Activated CD8-positive, alpha-beta memory T cell treated with anti-CD3 and anti-CD28 coated beads for 1 hour (primary cell): ENCODE measurements around the gene PLEKHM2.

Experiments used
- DNase-seq, 2 donors: peaks; one replicate each; pipeline ENCODE4 v3.0.0-alpha.2; 2020; ENCODE audit warnings: low read depth in 1 of 2; ENCODE audit errors: extremely low read depth in 1 of 2

Gene PLEKHM2

DNA sequence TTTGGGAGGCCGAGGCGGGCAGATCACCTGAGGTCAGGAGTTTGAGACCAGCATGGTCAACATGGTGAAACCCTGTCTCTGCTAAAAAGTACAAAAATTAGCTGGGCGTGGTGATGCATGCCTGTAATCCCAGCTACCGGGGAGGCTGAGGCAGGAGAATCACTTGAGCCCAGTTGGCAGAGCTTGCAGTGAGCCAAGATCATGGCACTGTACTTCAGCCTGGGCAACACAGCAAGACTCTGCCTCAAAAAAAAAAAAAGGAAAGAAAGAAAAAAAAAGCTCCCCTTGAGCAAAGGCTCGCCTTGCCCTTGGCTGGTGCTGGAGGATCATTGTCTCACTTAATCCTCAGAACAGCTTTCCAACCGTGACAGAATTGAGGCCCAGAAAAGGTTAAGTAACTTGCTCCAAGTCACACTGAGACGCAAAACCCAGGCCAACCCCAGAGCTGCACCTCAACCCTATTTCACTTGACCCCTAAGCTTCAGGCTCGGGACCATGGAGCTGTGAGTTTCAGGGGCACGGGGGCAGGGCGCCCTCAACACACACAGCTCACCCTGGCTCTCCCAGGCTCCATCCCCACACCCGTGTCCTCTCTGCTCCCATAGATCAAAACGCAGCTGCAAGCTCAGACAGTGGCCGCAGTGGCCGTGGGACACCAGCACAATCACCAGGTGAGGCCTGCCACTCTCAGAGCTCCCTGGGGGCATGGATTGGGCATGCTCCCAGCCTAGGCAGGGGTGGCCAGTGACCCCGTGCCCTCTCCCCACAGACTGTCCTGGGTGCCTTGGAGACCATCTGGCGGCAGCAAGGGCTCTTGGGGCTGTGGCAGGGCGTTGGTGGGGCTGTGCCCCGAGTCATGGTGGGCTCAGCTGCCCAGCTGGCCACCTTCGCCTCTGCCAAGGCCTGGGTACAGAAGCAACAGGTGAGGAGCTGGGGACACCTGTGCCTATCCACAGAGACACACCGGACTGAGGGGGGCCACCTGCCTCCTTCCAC lies 53.5 kb downstream of the PLEKHM2 start:
- DNase-seq = no peak

DNA sequence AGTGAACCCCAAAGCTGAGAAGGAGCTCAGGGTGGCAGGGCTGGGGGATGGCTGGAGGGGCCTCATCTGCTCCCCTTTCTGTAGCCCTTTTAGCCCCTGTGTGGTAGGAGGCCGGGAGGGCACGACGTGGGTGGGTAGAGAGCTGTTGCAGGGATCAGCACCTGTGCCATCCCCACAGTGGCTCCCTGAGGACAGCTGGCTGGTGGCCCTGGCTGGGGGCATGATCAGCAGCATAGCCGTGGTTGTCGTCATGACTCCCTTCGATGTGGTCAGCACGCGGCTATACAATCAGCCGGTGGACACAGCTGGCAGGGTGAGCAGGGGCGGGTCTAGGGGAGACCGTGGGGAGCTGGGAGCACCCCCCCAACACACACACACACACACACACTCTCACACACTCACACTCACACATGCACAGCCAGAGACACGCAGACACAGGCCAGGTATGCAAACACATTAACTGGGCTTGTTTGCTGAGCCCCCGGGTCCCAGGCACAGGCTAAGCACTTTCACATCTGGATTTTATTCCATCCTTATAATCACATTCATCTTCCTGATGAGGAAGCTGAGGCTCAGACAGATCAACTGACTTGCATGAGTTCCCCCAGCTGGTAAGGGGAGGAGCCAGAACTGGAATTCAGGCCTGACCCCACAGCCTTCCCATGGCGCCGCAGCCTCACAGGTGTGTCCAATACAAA lies 54.4 kb downstream of the PLEKHM2 start:
- no peak for DNase-seq

DNA sequence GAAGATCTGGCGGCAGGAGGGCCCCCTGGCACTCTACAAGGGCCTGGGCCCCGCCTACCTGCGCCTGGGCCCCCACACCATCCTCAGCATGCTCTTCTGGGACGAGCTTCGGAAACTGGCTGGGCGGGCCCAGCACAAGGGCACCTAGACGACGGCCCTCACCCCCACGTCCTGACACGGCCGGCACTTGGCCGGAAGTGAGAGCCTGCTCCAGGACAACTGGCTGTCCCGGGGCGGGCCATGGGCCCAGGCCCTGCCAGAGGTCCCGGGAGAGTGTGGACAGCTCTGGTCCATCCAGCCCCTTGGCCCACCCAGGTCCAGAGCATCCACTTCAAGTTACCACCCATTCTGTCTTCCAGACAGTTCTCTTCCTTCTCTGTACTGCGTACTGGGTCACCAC lies 55.1 kb downstream of the PLEKHM2 start:
- DNase-seq = no peak

GRCh38 chr1:15739745-15740144 lies 55.6 kb downstream of the PLEKHM2 start:
- no peak for DNase-seq

- peak; percentile 12 to 40 for DNase-seq
These were observed 57.1 kb downstream of the PLEKHM2 start for GRCh38 chr1:15740924-15741850.

DNA sequence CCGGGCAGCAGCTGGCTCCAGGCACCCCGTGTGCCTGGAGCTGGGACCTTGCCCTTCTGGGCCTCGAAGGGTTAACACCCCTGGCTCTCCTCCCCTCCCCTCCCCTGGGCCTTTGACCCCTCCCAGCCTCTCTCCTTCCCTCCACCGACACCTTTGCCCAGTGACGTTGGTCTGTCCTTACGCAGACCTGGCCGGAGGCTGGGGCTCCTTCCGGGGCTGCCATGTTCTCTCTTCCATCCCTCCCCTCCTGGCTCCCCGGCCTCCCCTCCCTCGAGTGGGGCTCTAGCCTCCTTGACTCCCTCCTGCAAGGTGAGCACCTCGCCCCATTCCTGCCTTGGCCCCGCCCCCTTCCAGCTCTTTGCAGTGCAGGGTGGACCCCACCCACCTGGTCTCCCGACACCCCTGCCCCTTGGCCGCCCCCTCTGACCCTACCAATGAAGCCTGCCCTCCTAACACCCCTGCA lies 58.2 kb downstream of the PLEKHM2 start, which contains the start of gene TMEM82:
Gene TMEM82 (plus strand): TSS at position 161 of the 463 bp plus-strand sequence. CDS start 61 bp downstream, at position 222.
- no peak for DNase-seq

DNA sequence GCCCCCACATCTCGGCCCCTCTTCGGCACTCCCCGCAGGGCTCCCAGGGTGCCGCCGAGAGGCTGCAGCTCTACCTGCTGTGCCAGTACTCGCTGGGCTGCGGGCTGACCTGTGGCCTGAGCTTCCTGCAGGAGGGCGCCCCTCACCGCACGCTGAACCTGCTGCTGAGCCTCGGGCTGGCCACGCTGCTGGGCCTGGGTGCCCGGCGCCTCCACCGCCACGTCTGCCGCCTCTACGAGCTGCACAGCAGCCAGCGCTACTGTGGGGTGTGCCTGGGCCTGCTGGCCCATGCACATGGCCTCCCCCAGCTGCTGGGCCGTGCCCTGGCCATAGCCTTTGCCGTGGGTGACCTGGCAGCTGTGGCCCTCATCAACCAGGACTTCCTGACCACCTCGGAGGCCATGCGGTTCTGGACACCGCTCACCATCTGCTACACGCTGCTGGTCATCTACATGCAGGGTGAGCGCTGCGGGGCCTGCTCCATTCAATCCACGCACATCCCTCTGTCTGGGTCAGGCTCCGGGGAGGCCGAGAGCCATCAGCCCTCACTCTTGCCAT lies 60.1 kb downstream of the PLEKHM2 start:
- no peak for DNase-seq

DNA sequence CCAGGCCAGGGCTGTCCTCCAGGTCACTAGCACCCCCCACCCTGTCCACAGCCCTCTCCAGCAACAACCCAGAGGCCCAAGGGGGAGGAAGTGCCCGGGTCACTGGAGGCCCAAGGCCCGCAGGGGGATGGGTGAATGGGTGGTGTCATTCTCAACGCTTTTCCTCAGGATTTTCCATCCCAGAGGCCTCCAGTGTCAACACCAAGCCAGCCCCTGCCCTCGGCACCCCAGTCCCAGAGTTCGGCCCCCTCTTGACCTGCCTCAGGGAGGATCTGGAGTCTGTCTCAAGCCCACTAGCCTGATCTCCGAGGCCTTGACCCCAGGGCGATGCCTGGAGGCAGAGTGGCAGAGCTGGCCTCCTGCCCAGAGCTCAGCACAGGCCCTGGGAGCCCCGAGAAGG lies 63.3 kb downstream of the PLEKHM2 start:
- no peak for DNase-seq

DNA sequence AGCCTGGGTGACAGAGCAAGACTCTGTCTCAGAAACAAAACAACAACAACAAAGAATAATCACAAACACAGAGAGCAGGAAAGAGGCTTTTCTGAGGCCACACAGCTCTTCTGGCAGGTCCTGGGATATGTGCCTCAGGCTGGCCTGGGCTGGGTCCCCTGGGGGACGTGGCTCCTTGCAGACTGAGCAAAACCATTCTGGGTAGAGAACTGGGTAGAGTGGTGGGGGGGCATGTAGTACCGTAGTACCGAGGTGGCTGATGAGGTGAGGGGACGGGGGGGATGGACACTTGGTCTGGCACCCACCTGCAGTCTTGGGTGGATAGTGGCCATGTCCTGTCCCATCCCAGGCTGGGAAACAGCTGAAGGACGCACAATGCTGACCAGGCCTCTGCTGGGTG lies 64.1 kb downstream of the PLEKHM2 start:
- DNase-seq = no peak

DNA sequence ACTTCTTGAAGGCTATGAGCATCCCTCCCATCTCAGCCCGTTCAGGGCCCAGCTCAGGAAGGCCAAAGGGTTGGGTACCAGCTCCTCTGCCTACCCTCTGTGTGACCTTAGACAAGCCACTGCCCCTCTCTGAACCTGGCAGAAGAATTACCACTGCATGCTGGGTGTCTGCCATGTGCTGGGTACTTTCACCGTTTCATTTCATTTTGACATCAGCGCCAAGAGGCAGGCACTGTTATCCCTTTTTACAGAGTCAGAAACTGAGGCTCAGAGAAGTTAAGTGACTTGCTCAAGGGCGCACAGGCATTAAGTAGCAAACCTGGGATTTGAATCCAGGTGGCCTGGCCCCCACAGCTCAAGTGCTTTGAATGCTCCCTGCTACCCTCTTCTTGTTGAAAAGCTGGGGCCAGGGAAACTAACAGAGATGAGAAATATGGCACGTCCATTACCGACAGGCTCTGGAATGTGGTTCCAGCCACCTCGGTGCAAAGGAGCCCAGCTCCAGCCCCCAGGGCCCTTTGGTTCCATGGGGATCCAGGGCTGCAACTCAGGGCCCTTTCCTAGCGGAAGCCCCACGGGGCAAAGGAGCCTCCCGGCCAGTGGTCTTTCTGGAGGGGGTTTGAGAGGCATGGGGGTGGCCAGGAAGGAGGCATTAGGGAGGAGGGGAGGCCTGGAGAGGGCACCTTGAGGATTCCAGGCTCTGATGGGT lies 64.7 kb downstream of the PLEKHM2 start:
- no peak for DNase-seq

DNA sequence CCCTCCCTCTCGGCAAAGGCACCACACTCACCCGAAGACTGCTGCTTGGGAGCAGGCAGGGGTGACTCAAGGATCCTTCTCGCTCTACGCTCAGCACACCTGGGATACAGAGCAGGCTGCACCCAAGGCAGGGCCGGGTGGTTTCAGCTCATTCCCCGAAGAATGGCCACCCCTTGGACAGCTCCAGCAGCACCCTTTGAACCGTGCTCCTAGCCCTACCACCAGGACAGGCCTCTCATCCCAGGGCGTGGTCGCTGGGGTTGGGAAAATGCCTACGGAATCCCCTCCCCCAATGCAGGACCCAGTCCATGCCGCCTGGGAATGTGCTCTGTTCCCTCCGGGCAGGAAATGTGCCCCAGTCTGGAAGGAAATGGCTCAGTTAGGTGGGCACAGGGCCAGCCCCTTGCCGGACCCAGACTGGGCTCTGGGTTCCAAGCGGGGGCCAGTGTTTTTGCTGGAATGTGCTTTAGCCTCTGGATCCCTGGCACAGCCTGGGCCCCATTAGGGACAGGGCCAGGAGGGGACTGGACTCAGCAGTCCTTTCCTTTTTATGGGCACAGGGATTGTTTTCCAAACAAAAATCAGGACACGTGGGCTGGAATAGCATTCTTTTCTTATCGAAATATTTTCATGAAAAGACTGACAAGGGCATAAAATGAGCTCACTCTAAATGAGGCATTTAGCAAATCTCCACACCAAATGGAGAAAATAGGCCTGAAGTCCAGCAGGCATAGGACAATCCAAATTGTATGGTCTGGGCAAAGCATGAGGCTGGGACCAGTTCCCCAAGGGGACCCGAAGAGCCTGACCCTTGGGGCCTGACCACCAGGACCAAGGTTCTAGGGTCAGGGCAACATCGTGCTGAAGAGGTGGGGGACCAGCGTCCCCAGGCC lies 65.5 kb downstream of the PLEKHM2 start:
- DNase-seq = no peak

DNA sequence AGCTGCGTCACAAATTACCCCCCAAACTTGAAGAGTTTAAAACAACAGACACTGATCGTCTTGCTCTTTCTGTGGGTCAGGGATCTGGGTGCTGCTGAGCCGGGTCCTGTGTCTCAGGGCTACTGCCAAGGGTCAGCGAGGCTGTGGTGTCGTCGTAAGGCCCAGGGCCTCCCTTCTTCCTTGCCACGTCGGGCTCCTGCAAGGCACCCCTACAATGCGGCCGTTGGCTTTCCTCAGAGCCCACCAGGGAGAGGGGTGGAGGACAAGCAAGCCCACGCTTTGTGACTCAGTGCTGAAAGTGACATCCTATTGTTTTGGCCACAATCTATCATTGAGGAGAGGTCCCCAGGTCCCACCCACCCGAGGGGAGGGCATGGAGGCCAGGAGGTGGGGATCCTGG lies 66.8 kb downstream of the PLEKHM2 start:
- no peak for DNase-seq

GRCh38 chr1:15751717-15752116 lies 67.6 kb downstream of the PLEKHM2 start:
- no peak for DNase-seq

DNA sequence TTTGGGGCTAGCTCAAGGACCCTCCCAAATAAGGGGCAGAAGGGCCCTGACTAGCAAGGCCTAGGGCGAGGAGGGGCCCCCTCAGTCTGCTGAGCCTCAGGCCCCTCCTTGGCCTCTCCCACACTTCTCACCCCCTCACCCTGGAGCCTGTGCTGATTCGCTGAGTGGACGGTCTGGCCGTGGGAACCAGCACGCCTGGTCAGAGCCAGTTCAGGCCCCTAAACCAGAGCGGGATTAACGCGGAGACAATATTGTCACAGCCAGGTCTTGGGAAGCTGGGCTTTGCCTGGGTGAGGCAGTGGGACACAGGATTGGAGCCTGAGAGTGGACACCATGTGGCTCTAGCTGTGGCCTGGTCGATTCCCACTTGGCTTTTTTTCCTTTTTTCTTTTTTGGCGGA lies 69.7 kb downstream of the PLEKHM2 start:
- DNase-seq = no peak

- DNase-seq = no peak
These were observed 71.0 kb downstream of the PLEKHM2 start for GRCh38 chr1:15755021-15755645.

DNA sequence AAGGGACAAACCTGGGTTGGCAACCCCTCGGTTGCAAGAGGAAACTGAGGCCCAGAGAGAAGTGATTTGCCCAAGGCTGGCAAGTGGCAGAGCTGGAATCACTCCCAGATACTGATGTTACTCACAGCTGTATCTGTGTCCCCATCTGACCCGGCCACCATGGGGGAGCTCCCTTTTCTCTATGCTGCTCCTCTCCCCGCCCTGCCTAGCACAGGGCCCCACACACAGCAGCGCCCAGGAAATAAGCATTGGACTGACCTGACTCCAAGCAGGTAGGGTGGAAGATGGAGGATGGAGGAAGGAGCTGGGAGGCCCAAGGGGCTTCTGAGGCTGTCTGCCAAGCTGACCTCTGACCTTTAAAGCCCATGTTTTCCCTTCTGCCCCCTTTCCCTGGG lies 71.5 kb downstream of the PLEKHM2 start:
- no peak for DNase-seq

DNA sequence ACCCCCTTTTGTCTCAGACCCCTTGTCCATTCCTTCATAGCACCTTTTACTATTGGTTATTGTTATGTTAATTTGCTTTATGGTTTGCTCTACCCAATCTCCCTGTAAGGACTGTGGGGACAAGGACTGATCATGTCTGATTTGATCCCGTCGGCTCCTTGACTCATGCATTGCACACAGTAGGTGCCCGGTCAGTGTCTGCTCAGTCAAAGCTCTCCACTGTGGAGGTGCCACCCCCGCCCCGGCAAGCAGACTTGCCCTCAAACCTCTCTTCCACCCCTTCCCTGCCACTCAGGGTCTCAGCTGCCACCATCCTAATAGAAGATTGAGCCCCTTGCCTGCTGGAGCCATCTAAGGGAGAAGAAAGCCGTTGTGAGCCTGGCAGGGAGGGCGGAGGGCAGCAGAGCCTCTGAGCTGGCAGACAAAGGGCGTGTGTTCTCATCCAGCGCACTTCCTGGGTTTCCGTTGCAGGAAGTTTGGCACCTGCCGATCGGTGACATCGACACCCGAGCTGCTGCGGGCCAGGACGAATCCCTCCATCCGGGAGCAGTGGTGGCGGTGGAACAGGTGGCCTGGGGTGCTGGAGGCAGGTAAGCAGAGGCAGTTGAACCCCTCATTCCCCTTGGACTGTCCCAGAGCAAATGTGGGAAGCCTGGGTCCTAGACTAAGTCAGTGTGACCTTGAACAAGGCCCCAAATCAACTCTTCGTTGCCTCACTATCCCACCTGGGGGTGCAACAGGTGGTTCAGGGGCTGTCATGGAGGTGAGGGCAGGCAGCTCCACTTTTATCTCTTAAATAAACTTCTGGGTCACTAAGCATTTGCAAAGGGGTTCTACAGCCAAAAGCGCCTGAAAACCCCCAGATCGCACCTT lies 72.3 kb downstream of the PLEKHM2 start:
- DNase-seq = no peak
